Astrocyte of the spinal cord (primary cell): ENCODE measurements around the gene PCDHGA11.
"Not testable (repeated sequence)": the region's sequence is repeated elsewhere in the genome, so short reads cannot be mapped to it uniquely, and the experiment has no call there.

ENCODE experiments used
- DNase-seq: peaks from one replicate; pipeline ENCODE4 v3.0.0; 2011; ENCODE audit warnings: low read depth, low spot score
- H3K4me3 ChIP-seq: 2 replicates; pipeline ENCODE4 v1.5.1; 2011; ENCODE audit warnings: low read depth, mild to moderate bottlenecking, low read length, moderate library complexity
- in situ Hi-C: cut with HindIII; loops from 2 replicates; pipeline ENCODE4 v1.10.0; 2017; ENCODE audit warnings: low sequenced_read_pairs
- TF ChIP-seq, protein P1 (sequence below): IDR thresholded peaks from 2 replicates; pipeline ENCODE4 v1.5.1; 2012; ENCODE audit warnings: low read depth, mild to moderate bottlenecking, low read length, inconsistent platforms

PCDHGA11 gene

DNA sequence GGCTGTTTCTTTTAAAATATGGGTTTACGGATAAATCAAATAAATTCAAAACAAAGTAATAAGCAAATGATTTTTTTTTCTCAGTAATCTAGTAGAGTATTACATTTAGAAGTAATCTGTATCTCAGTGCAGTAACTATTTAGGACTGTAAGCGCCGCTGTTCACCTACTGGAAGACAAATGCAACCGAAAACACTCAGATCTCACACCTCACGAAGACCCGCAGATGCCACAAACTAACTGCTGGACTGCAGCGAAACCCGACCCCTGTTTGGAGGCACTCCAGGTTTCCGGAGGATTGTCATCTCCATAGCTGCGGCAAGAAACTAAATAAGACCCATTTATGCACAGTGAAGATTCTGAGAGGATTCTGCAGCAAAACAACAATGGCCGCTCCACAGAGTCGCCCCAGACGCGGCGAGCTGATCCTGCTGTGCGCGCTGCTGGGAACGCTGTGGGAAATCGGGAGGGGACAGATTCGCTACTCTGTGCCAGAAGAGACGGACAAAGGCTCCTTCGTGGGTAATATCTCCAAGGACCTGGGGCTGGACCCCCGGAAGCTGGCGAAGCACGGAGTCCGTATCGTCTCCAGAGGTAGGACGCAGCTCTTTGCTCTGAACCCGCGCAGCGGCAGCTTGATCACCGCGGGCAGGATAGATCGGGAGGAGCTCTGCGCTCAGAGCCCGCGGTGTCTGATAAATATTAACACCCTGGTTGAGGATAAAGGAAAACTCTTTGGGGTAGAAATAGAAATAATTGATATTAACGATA, 28.2 kb upstream of the PCDHGA11 start, which contains the start of gene PCDHGA8:
PCDHGA8 (plus strand) TSS at position 205 of the 770 bp plus-strand sequence; CDS start at position 386, 181 bp downstream.
- TF ChIP-seq, protein P1, sequence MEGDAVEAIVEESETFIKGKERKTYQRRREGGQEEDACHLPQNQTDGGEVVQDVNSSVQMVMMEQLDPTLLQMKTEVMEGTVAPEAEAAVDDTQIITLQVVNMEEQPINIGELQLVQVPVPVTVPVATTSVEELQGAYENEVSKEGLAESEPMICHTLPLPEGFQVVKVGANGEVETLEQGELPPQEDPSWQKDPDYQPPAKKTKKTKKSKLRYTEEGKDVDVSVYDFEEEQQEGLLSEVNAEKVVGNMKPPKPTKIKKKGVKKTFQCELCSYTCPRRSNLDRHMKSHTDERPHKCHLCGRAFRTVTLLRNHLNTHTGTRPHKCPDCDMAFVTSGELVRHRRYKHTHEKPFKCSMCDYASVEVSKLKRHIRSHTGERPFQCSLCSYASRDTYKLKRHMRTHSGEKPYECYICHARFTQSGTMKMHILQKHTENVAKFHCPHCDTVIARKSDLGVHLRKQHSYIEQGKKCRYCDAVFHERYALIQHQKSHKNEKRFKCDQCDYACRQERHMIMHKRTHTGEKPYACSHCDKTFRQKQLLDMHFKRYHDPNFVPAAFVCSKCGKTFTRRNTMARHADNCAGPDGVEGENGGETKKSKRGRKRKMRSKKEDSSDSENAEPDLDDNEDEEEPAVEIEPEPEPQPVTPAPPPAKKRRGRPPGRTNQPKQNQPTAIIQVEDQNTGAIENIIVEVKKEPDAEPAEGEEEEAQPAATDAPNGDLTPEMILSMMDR = peak; percentile 13
- in situ Hi-C loops = no loop called here
- H3K4me3 ChIP-seq = no peak within 1 kb of the TSS
- no peak for DNase-seq

DNA sequence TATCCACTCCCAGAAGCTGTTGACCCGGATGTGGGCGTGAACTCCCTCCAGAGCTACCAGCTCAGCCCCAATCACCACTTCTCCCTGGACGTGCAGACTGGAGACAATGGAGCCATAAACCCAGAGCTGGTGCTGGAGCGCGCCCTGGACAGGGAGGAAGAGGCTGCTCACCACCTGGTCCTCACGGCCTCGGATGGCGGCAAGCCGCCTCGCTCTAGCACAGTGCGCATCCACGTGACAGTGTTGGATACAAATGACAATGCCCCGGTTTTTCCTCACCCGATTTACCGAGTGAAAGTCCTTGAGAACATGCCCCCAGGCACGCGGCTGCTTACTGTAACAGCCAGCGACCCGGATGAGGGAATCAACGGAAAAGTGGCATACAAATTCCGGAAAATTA, 27.6 kb upstream of the PCDHGA11 start:
- TF ChIP-seq, protein P1 = no peak
- DNase-seq = no peak
- in situ Hi-C loops = no loop called here
- H3K4me3 ChIP-seq = no peak overlapping the region

DNA sequence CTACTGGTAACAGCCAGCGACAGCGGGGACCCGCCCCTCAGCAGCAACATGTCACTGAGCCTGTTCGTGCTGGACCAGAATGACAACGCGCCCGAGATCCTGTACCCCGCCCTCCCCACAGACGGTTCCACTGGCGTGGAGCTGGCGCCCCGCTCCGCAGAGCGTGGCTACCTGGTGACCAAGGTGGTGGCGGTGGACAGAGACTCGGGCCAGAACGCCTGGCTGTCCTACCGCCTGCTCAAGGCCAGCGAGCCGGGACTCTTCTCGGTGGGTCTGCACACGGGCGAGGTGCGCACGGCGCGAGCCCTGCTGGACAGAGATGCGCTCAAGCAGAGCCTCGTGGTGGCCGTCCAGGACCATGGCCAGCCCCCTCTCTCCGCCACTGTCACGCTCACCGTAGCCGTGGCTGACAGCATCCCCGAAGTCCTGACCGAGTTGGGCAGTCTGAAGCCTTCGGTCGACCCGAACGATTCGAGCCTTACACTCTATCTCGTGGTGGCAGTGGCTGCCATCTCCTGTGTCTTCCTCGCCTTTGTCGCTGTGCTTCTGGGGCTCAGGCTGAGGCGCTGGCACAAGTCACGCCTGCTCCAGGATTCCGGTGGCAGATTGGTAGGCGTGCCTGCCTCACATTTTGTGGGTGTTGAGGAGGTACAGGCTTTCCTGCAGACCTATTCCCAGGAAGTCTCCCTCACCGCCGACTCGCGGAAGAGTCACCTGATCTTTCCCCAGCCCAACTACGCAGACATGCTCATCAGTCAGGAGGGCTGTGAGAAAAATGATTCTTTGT, 26.3 kb upstream of the PCDHGA11 start:
- DNase-seq, H3K4me3 ChIP-seq, in situ Hi-C loops: not testable (repeated sequence)

DNA sequence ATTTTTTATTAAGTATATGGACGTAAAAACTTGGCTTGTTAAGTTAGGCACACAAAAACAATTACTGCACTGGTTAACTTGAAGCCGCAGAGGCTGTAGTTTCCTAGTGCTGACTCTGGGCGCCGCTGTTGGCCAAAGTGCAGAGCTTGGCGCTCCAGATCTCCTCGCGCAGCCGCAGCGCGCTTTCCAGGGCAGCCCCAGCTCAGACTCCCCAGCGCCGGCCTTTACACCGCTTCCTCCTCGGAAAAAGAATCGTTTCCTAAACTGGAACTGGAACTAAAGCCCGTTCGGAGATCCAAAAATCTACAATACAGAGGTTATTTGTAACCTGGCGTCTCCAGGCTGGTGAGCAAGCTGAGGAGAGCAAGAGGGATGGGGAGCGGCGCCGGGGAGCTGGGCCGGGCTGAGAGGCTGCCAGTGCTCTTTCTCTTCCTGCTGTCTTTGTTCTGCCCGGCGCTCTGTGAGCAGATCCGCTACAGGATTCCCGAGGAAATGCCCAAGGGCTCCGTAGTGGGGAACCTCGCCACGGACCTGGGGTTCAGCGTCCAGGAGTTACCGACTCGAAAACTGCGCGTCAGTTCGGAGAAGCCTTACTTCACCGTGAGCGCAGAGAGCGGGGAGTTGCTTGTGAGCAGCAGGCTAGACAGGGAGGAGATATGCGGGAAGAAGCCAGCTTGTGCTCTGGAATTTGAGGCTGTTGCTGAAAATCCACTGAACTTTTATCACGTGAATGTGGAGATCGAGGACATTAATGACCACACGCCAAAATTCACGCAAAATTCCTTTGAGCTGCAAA, 22.9 kb upstream of the PCDHGA11 start, which contains the start of gene PCDHGB5:
PCDHGB5 (plus strand) TSS at position 192 of the 796 bp plus-strand sequence; CDS start at position 373, 181 bp downstream.
- in situ Hi-C loops = not testable (repeated sequence)
- H3K4me3 ChIP-seq = peak within 1 kb of the TSS; percentile 38
- DNase-seq = peak; percentile 72
- TF ChIP-seq, protein P1 = peak; percentile 65

DNA sequence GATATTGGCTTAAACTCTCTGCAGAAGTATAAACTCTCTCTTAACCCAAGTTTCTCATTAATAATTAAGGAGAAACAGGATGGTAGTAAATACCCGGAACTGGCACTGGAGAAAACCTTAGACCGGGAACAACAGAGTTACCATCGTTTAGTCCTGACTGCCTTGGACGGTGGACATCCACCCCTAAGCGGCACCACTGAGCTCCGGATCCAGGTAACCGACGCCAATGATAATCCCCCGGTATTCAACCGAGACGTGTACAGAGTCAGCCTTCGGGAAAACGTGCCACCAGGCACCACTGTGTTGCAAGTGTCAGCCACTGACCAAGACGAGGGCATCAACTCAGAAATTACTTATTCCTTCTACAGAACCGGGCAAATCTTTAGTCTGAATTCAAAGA, 22.2 kb upstream of the PCDHGA11 start:
- no peak for DNase-seq

DNA sequence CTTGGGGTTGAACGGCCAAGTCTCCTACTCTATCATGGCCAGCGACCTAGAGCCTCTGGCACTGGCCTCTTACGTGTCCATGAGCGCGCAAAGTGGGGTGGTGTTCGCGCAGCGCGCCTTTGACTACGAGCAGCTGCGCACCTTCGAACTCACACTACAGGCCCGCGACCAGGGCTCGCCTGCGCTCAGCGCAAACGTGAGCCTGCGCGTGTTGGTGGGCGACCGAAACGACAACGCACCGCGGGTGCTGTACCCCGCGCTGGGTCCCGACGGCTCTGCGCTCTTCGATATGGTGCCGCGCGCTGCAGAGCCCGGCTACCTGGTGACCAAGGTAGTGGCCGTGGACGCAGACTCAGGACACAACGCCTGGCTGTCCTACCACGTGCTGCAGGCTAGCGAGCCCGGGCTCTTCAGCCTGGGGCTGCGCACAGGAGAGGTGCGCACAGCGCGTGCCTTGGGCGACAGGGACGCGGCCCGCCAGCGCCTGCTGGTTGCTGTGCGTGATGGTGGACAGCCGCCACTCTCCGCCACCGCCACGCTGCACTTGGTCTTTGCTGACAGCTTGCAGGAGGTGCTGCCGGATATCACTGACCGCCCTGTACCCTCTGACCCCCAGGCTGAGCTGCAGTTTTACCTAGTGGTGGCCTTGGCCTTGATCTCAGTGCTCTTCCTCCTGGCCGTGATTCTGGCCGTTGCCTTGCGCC, 21.1 kb upstream of the PCDHGA11 start:
- DNase-seq = no peak
- TF ChIP-seq, protein P1 = no peak
- in situ Hi-C loops = no loop called here
- no peak overlapping the region for H3K4me3 ChIP-seq

More for the DNA sequence above, 22.2 kb upstream of the PCDHGA11 start:
- TF ChIP-seq, protein P1 = no peak
- in situ Hi-C loops = no loop called here
- no peak overlapping the region for H3K4me3 ChIP-seq
